ENCODE data around the gene KLF16.
A peak's percentile ranks its signal among the peaks of the same experiment; 100 is the strongest.

The KLF16 gene

DNA sequence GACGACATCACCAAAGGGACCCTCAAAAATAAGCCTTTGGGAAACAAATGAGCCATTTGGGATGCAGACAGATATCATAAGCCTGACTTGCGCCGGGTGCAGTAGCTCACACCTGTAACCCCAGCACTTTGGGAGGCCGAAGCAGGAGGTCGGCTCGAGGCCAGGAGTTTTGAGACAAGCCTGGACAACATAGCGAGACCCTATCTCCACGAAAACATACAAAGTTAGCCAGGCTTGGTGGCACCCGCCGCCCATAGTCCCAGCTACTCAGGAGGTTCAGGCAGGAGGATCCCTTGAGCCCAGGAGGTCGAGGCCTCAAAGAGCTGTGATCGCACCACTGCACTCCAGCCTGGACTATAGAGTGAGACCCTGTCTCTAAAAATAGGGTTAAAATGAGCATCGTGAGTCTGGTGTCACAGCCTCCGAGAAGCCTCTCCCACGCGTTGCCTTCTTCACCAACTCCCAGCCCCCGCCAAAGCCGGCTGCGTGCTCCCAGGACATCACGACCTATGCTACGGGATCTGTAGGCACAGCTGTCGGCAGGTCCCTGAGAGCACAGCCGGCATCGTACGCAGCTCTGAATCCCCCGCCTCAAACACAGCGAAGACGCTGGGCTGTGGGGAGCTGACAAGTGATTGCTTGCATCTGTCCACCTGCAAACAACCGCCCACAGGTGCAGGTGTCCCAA, 16.7 kb downstream of the KLF16 start:
- no peak overlapping the region for H3K4me3 ChIP-seq (ENCODE audit: low read length)
- H3K9ac ChIP-seq (ENCODE audit: low read length): peak overlapping the region; percentile 93
- no peak overlapping the region for H3K4ac ChIP-seq (ENCODE audit: low read depth, low read length)
- no peak overlapping the region for H2BK5ac ChIP-seq (ENCODE audit: low read length)
- no peak overlapping the region for H2BK15ac ChIP-seq (replicated peaks; ENCODE audit: low read depth)
- H3K36me3 ChIP-seq (ENCODE audit: control insufficient read depth, insufficient read depth, low read length): no peaks in the 10 kb centered on the region
- H4K8ac ChIP-seq (ENCODE audit: low read depth, low read length): no peak overlapping the region
- no peak overlapping the region for H2AK5ac ChIP-seq (ENCODE audit: low read length)
- no peak overlapping the region for H3K27ac ChIP-seq (ENCODE audit: low read depth, low read length)
- H3K23ac ChIP-seq (ENCODE audit: low read length): no peak overlapping the region
- DNase-seq: no peak
- H2BK120ac ChIP-seq (ENCODE audit: low read depth, low read length): no peak overlapping the region
- peaks cover 59% of the 10 kb centered on the region for H3K79me2 ChIP-seq (ENCODE audit: control insufficient read depth, insufficient read depth, low read length)
- peaks cover 4% of the 10 kb centered on the region for H3K4me1 ChIP-seq (ENCODE audit: control insufficient read depth, low read depth, low read length)
- no peak overlapping the region for H3K18ac ChIP-seq (ENCODE audit: low read length)
- H3K56ac ChIP-seq (ENCODE audit: low read length): peak overlapping the region; percentile 34
- H4K5ac ChIP-seq (ENCODE audit: low read length): no peak overlapping the region
- H3K4me2 ChIP-seq (ENCODE audit: low read length): peak overlapping the region; percentile 15
- H3K27me3 ChIP-seq (ENCODE audit: insufficient read depth, low read length, poor library complexity): no peaks in the 10 kb centered on the region
- no CpG with 5 or more reads among the region's 29 CpGs for WGBS (ENCODE audit: extremely low coverage, insufficient coverage, low lambda C conversion rate)
- peaks cover 27% of the 10 kb centered on the region for H3K79me1 ChIP-seq (ENCODE audit: low read length)

DNA sequence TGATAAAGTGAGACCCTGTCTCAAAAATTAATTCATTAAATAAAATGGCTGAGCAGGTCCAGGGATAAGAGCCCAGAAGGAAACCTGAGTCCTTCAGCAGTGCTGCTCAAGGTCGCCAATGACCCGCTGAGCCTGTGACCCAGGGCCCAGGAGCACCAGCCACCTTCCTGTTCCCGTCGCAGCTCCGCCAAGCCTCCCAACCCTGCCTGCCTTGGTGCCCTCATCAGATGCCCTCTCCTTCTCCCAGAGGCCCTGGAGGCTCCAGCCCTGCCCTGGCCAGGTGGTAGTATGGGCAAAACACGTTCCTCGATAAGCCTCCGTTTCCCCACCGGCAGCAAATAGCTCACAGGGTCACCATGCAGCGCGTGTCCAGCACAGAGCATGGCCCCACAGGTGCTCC, 17.7 kb downstream of the KLF16 start:
- Histone ChIP-seq H3K18ac (ENCODE audit: low read length) (no peak overlapping the region), H2AK5ac (ENCODE audit: low read length) (no peak overlapping the region), H3K9ac (ENCODE audit: low read length) (no peak overlapping the region), H3K27me3 (ENCODE audit: insufficient read depth, low read length, poor library complexity) (no peaks in the 10 kb centered on the region), H3K4ac (ENCODE audit: low read depth, low read length) (no peak overlapping the region), H3K4me2 (ENCODE audit: low read length) (no peak overlapping the region), H3K27ac (ENCODE audit: low read depth, low read length) (no peak overlapping the region), H2BK120ac (ENCODE audit: low read depth, low read length) (no peak overlapping the region), H2BK15ac (replicated peaks; ENCODE audit: low read depth) (no peak overlapping the region), H3K79me1 (ENCODE audit: low read length) (peaks cover 28% of the 10 kb centered on the region), H2BK5ac (ENCODE audit: low read length) (no peak overlapping the region), H3K23ac (ENCODE audit: low read length) (no peak overlapping the region), H3K4me1 (ENCODE audit: control insufficient read depth, low read depth, low read length) (peaks cover 4% of the 10 kb centered on the region), H3K4me3 (ENCODE audit: low read length) (no peak overlapping the region), H3K36me3 (ENCODE audit: control insufficient read depth, insufficient read depth, low read length) (no peaks in the 10 kb centered on the region), H4K5ac (ENCODE audit: low read length) (no peak overlapping the region), H4K8ac (ENCODE audit: low read depth, low read length) (no peak overlapping the region), H3K79me2 (ENCODE audit: control insufficient read depth, insufficient read depth, low read length) (peaks cover 70% of the 10 kb centered on the region), H3K56ac (ENCODE audit: low read length) (no peak overlapping the region)
- no CpG with 5 or more reads among the region's 11 CpGs for WGBS (ENCODE audit: extremely low coverage, insufficient coverage, low lambda C conversion rate)
- no peak for DNase-seq

DNA sequence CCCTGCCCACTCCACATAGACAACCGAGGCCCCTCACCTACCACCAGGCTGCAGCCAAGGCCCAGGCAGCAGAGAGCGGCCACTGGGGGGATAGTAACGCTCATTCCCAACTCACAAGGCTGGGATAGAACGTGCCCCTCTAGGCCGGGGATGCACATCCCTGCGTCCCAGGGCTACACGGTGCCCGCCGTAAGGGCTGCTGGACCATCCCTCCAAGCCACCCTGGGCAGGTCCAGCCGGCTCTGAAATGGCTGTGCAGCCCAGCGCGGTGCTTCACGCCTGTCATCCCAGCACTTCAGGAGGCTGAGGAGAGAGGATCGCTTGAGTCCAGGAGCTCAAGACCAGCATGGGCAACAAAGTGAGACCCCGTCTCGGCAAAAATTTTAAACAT, 18.3 kb downstream of the KLF16 start:
- Histone ChIP-seq H3K4ac (ENCODE audit: low read depth, low read length) (no peak overlapping the region), H3K27ac (ENCODE audit: low read depth, low read length) (no peak overlapping the region), H3K4me3 (ENCODE audit: low read length) (no peak overlapping the region), H3K4me1 (ENCODE audit: control insufficient read depth, low read depth, low read length) (peaks cover 4% of the 10 kb centered on the region), H4K8ac (ENCODE audit: low read depth, low read length) (no peak overlapping the region), H3K9ac (ENCODE audit: low read length) (no peak overlapping the region), H2AK5ac (ENCODE audit: low read length) (no peak overlapping the region), H3K56ac (ENCODE audit: low read length) (no peak overlapping the region), H3K36me3 (ENCODE audit: control insufficient read depth, insufficient read depth, low read length) (no peaks in the 10 kb centered on the region), H2BK120ac (ENCODE audit: low read depth, low read length) (no peak overlapping the region), H3K18ac (ENCODE audit: low read length) (no peak overlapping the region), H3K79me2 (ENCODE audit: control insufficient read depth, insufficient read depth, low read length) (peaks cover 74% of the 10 kb centered on the region), H4K5ac (ENCODE audit: low read length) (no peak overlapping the region), H3K79me1 (ENCODE audit: low read length) (peaks cover 31% of the 10 kb centered on the region), H2BK15ac (replicated peaks; ENCODE audit: low read depth) (no peak overlapping the region), H3K23ac (ENCODE audit: low read length) (no peak overlapping the region), H2BK5ac (ENCODE audit: low read length) (no peak overlapping the region), H3K4me2 (ENCODE audit: low read length) (no peak overlapping the region), H3K27me3 (ENCODE audit: insufficient read depth, low read length, poor library complexity) (no peaks in the 10 kb centered on the region)
- WGBS (ENCODE audit: extremely low coverage, insufficient coverage, low lambda C conversion rate): no CpG with 5 or more reads among the region's 16 CpGs
- DNase-seq: no peak

DNA sequence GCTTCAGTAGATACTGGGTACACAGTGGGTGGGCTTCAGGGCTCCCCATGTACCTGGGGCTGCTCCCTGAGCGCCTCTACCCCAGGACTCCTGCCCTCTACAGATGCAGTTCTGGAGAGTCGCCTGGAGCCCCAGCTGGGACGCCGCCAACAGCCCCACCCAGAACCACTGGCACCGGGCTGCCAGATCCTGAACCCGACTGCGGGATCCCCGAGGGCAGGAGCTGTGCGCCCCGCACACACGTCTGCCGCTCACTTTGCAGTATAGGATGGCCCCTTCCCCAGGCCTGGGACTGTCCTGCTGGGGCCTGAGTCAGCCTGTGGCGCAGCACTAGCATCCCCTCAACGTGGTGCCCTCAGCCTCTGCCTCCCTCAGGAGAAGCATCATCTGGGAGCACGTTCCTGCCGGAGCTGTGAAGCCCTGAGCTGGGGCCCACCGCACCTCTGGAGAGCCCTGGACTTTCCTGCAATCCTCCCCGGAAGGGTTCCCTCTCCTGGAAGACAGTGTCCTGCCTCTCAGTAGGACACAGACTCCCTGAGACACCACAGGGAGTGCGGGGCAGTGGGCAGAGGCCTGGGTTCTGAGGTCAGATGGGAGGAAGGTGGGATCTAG, 18.8 kb downstream of the KLF16 start:
- no peak overlapping the region for H3K23ac ChIP-seq (ENCODE audit: low read length)
- no peak overlapping the region for H3K56ac ChIP-seq (ENCODE audit: low read length)
- H2BK120ac ChIP-seq (ENCODE audit: low read depth, low read length): no peak overlapping the region
- no peak overlapping the region for H4K5ac ChIP-seq (ENCODE audit: low read length)
- no peak overlapping the region for H2BK15ac ChIP-seq (replicated peaks; ENCODE audit: low read depth)
- H3K27me3 ChIP-seq (ENCODE audit: insufficient read depth, low read length, poor library complexity): no peaks in the 10 kb centered on the region
- H3K79me1 ChIP-seq (ENCODE audit: low read length): peaks cover 34% of the 10 kb centered on the region
- H3K36me3 ChIP-seq (ENCODE audit: control insufficient read depth, insufficient read depth, low read length): no peaks in the 10 kb centered on the region
- no peak overlapping the region for H3K27ac ChIP-seq (ENCODE audit: low read depth, low read length)
- no peak overlapping the region for H3K4me3 ChIP-seq (ENCODE audit: low read length)
- H3K79me2 ChIP-seq (ENCODE audit: control insufficient read depth, insufficient read depth, low read length): peaks cover 77% of the 10 kb centered on the region
- no peak for DNase-seq
- no peak overlapping the region for H3K4ac ChIP-seq (ENCODE audit: low read depth, low read length)
- H3K18ac ChIP-seq (ENCODE audit: low read length): no peak overlapping the region
- no CpG with 5 or more reads among the region's 19 CpGs for WGBS (ENCODE audit: extremely low coverage, insufficient coverage, low lambda C conversion rate)
- H2AK5ac ChIP-seq (ENCODE audit: low read length): no peak overlapping the region
- peaks cover 4% of the 10 kb centered on the region for H3K4me1 ChIP-seq (ENCODE audit: control insufficient read depth, low read depth, low read length)
- no peak overlapping the region for H2BK5ac ChIP-seq (ENCODE audit: low read length)
- no peak overlapping the region for H4K8ac ChIP-seq (ENCODE audit: low read depth, low read length)
- no peak overlapping the region for H3K9ac ChIP-seq (ENCODE audit: low read length)
- no peak overlapping the region for H3K4me2 ChIP-seq (ENCODE audit: low read length)

DNA sequence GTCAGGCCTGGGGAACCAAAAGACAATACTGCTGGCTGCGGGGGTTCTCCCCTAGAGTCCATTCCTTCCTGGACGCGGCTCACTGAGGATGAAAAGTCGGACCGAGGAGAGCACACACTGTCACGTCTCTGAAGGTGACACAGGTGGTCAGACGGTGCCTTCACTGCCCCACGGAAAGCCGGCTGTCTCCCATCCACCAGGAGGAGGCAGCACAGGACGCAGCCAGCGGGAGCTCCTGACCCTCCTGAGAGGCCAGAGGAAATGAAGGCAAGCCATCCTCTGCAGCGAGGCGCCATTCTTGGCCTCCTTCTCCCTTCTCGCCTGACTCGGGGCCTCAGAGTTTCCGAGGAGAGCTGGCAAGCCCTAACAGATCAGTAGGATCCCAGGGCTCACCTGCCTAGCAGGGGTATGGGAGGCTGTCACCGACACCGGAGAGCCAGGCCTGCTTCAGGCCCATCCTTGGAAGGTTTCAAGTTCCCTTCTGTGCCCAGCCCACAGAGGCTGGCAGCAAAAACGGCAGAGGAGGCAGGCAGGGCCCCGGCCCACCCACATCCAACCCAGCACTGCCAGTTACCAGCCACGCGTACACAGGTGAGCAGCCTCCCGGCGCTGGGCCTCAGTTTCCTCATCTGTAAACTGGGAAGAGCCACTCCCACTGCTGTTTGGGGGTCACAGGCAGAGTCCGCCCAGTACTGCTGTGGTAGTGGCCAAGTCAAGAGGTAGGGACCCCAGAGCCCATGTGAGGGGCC, 19.6 kb downstream of the KLF16 start:
- Histone ChIP-seq H3K4me2 (ENCODE audit: low read length) (no peak overlapping the region), H3K23ac (ENCODE audit: low read length) (no peak overlapping the region), H3K36me3 (ENCODE audit: control insufficient read depth, insufficient read depth, low read length) (no peaks in the 10 kb centered on the region), H3K27ac (ENCODE audit: low read depth, low read length) (no peak overlapping the region), H3K9ac (ENCODE audit: low read length) (no peak overlapping the region), H2AK5ac (ENCODE audit: low read length) (no peak overlapping the region), H3K79me1 (ENCODE audit: low read length) (peaks cover 35% of the 10 kb centered on the region), H3K4ac (ENCODE audit: low read depth, low read length) (no peak overlapping the region), H2BK5ac (ENCODE audit: low read length) (no peak overlapping the region), H3K18ac (ENCODE audit: low read length) (no peak overlapping the region), H3K4me1 (ENCODE audit: control insufficient read depth, low read depth, low read length) (peaks cover 4% of the 10 kb centered on the region), H2BK120ac (ENCODE audit: low read depth, low read length) (no peak overlapping the region), H3K27me3 (ENCODE audit: insufficient read depth, low read length, poor library complexity) (no peaks in the 10 kb centered on the region), H3K79me2 (ENCODE audit: control insufficient read depth, insufficient read depth, low read length) (peaks cover 79% of the 10 kb centered on the region), H2BK15ac (replicated peaks; ENCODE audit: low read depth) (no peak overlapping the region), H4K5ac (ENCODE audit: low read length) (no peak overlapping the region), H4K8ac (ENCODE audit: low read depth, low read length) (no peak overlapping the region), H3K4me3 (ENCODE audit: low read length) (no peak overlapping the region), H3K56ac (ENCODE audit: low read length) (no peak overlapping the region)
- peak; percentile 56 for DNase-seq
- WGBS (ENCODE audit: extremely low coverage, insufficient coverage, low lambda C conversion rate): no CpG with 5 or more reads among the region's 25 CpGs
